ENCODE measurements around the gene TTYH3. TPM values are rescaled to one million over a fixed set of nuclear protein-coding genes. Genes with fewer than 3 reads are reported as not detected.

TTYH3 gene
- total and polyA plus RNA-seq, 2 of the 8 experiments (the other 6 are each of a cell fraction or from before 2014, with no cell fraction given) = 66.2 to 169 TPM

- peaks cover 0 to 18% (median 9%) of the 10 kb centered on the region in 4 experiments; a peak in 6 of 7 replicates for H3K4me1 ChIP-seq (replicated peaks in 1 of 4; ENCODE audit: control insufficient read depth in 3 of 4, insufficient read depth in 4 of 4, low read length in 3 of 4)
- H3K23ac ChIP-seq (ENCODE audit: insufficient read length) = no peak overlapping the region
- no peak overlapping the region for H3K56ac ChIP-seq (replicated peaks; ENCODE audit: insufficient read length, low read depth, low read length)
- H3K9me3 ChIP-seq (ENCODE audit: insufficient read depth in 2 of 2, low read depth in 1 of 2, low read length in 1 of 2) = no peaks in the 10 kb centered on the region
- peaks cover 8 to 20% of the 10 kb centered on the region in 2 experiments; a peak in 3 of 4 replicates for H3K79me2 ChIP-seq (ENCODE audit: control insufficient read depth in 1 of 2, insufficient read depth in 2 of 2, low read length in 2 of 2)
- H4K20me1 ChIP-seq (replicated peaks in 1 of 2; ENCODE audit: control insufficient read depth in 1 of 2, insufficient read depth in 2 of 2, low read length in 2 of 2) = peaks cover 7 to 8% of the 10 kb centered on the region in 2 experiments
- no peak overlapping the region for H4K8ac ChIP-seq (ENCODE audit: extremely low read depth, insufficient read depth, low read length)
- H3K36me3 ChIP-seq (ENCODE audit: control insufficient read depth in 2 of 4, insufficient read depth in 4 of 4, low read length in 3 of 4) = no peaks in the 10 kb centered on the region
- H4K5ac ChIP-seq (ENCODE audit: insufficient read length, low read depth, low read length) = no peak overlapping the region
- H3K18ac ChIP-seq (ENCODE audit: extremely low read depth, low read length) = no peak overlapping the region
- 90% methylated on average over 7 of the region's 7 CpGs; no CpG with 5 or more reads in 1 of the 2 experiments for WGBS, 2 experiments (ENCODE audit: extremely low coverage in 1 of 2, insufficient coverage in 1 of 2, insufficient read length in 1 of 2, insufficient replicate concordance in 2 of 2, low coverage in 1 of 2, low lambda C conversion rate in 2 of 2, missing lambda C conversion rate in 1 of 2)
- POLR2A ChIA-PET (ENCODE audit: partially characterized antibody) = interaction anchor here (1.3 to 7.0 kb wide), 3 partner anchors 9 to 60 kb away, joined by 3 to 52 read pairs (median 48); no protein-coding TSS in a partner anchor
- H2BK120ac ChIP-seq (replicated peaks; ENCODE audit: low read depth, low read length) = no peak overlapping the region
- H3K4me3 ChIP-seq (ENCODE audit: extremely low read depth in 1 of 4, insufficient read depth in 2 of 4, low read depth in 3 of 4, low read length in 4 of 4) = no peak overlapping the region
- H2AK5ac ChIP-seq (ENCODE audit: low read depth, low read length) = no peak overlapping the region
- no peak overlapping the region for H4K91ac ChIP-seq (replicated peaks; ENCODE audit: insufficient read length, low read length)
- H2BK20ac ChIP-seq (ENCODE audit: low read length) = no peak overlapping the region
- H3K79me1 ChIP-seq (ENCODE audit: low read depth, low read length) = peaks cover under 1% of the 10 kb centered on the region; the same call in 1 of the 2 replicates
- no peak overlapping the region for H2AFZ ChIP-seq (ENCODE audit: low read length)
- peaks cover 16% of the 10 kb centered on the region for H3K23me2 ChIP-seq (ENCODE audit: low read depth, low read length)
- H3K14ac ChIP-seq (ENCODE audit: insufficient read length) = no peak overlapping the region
- FAIRE-seq = no peak
- no peak overlapping the region for H3K9ac ChIP-seq (replicated peaks in 1 of 4; ENCODE audit: extremely low read depth in 1 of 4, low read depth in 3 of 4, low read length in 3 of 4)
- CTCF ChIA-PET (ENCODE audit: partially characterized antibody) = interaction anchor here (0.8 to 5.0 kb wide), 10 partner anchors 8 to 160 kb away, joined by 3 to 21 read pairs (median 4); no protein-coding TSS in a partner anchor
- no peak overlapping the region for H2BK5ac ChIP-seq (ENCODE audit: low read depth, low read length)
- no peak overlapping the region for H3K4me2 ChIP-seq (ENCODE audit: insufficient read depth in 1 of 2, low read depth in 2 of 2, low read length in 2 of 2)
- H3K27me3 ChIP-seq (replicated peaks in 1 of 4; ENCODE audit: control insufficient read depth in 3 of 4, extremely low read depth in 1 of 4, insufficient read depth in 3 of 4, low read length in 3 of 4) = no peaks in the 10 kb centered on the region
- H3K4ac ChIP-seq (replicated peaks; ENCODE audit: insufficient read length, low read depth, low read length) = no peak overlapping the region
- no peak overlapping the region for H2BK15ac ChIP-seq (ENCODE audit: low read length)
- no peak overlapping the region for H2BK12ac ChIP-seq (ENCODE audit: low read depth, low read length)
- no peak overlapping the region for H3K27ac ChIP-seq (ENCODE audit: low read depth, low read length)
- no peak for DNase-seq (ENCODE audit: low read depth in 1 of 2, low spot score in 2 of 2)
- no peak for TF ChIP-seq CBX5 (IDR thresholded peaks at IDR 0.05; ENCODE audit: low read depth, low read length)
- TF ChIP-seq USF2 (IDR thresholded peaks at IDR 0.05; ENCODE audit: low read length) = no peak
- TF ChIP-seq SRF (IDR thresholded peaks at IDR 0.05; ENCODE audit: low read depth, low read length) = no peak
- TF ChIP-seq NRF1 (IDR thresholded peaks at IDR 0.05; ENCODE audit: low read depth, low read length) = no peak
- TF ChIP-seq CTCF (IDR thresholded peaks at IDR 0.05; ENCODE audit: control extremely low read depth in 1 of 3, insufficient read depth in 1 of 3, low read depth in 1 of 3, low read length in 3 of 3) = no peak
- no peak for TF ChIP-seq GTF2F1 (IDR thresholded peaks at IDR 0.05; ENCODE audit: borderline replicate concordance, low read depth, low read length)
- no peak for TF ChIP-seq TAF7 (optimal IDR thresholded peaks at IDR 0.05; ENCODE audit: borderline replicate concordance, low read depth, low read length)
- TF ChIP-seq CHD1 (IDR thresholded peaks at IDR 0.05; ENCODE audit: low read depth, low read length) = no peak
- TF ChIP-seq POLR2AphosphoS5 (IDR thresholded peaks at IDR 0.05; ENCODE audit: low read depth, low read length) = no peak
- TF ChIP-seq HDAC6 (IDR thresholded peaks at IDR 0.05; ENCODE audit: low read depth, low read length) = no peak
Measured at GRCh38 chr7:2628891-2629290, 2.9 kb upstream of the TTYH3 start.

All from H1 (cell line).